Activated CD4-positive, CD25-positive, alpha-beta regulatory T cell treated with anti-CD3 and anti-CD28 coated beads, Interleukin-2, amount 50 U/mL, for 24 hours (primary cell): ENCODE results near the gene TCF12.
"Not testable (repeated sequence)": the region's sequence is repeated elsewhere in the genome, so short reads cannot be mapped to it uniquely, and the experiment has no call there.

ENCODE experiments used
- ATAC-seq, 2 donors: fragments of 150-1000 bp; cut with Tn5 transposase; one replicate each; pipeline ENCODE4 v1.10.0; 2021; ENCODE audit warnings: mild to moderate bottlenecking in 1 of 2, moderate library complexity in 1 of 2

The TCF12 gene

DNA sequence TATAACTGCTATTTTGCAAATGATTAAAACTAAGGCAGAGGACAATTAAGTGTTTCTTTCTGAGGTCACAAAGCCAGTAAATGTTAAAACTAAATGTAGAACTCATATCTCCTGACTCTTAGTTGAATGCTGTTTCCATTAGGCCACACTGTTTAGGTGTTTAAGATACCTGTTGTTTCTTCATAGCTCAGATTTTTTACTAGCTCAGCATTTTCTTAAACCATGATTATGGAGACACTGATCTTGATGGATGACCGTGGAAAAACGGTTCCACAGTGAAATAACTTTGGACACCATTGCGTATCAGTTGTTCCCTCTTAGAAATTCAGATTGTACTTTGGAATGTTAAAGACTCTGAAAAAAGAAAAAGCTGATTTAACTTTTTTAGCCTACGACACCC is 177.5 kb downstream of the TCF12 start:
- ATAC-seq, result no peak

DNA sequence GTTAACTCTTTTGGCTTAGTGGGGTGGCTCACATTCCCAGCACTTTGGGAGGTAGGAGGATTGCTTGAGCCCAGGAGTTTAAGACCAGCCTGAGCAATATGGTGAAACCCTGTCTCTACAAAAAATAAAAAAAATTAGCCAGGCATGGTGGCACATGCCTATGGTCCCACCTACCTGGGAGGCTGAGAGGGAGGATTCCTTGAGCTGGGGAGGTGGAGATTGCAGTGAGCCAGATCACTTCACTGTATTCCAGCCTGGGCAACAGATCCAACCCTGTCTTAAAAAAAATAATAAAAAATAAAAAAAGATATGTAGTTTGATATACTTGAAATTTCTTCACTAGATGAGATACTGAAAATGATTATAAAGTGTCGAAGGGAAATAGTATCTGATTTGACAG is 178.8 kb downstream of the TCF12 start:
- no peak for ATAC-seq

DNA sequence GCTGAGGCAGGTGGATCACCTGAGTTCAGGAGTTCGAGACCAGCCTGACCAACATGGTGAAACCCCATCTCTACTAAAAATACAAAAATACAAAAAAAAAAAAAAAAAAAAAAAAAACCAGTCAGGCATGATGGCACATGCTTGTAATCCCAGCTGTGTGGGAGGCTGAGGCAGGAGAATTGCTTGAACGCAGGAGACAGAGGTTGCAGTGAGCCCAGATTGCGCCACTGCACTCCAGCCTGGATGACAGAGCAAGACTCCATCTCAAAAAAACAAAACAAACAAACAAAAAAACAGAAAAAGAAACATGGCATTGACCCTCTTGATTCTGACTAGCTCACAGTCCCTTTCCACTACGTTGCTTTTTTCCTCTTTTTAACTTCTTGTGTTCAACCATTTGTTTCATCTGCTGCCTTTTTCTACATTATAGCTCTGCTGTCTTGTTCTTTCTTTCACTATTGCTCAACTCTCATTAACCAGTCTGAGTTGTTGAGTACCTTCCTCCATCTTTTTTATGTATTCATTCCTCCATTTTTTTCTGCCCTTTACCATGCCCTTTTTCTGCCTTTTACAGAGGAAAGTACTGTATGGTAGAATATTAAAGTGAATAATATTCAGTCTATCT is 179.6 kb downstream of the TCF12 start:
- ATAC-seq, result not testable (repeated sequence)

- ATAC-seq, result no peak
Observed at GRCh38 chr15:57098896-57099295, 180.5 kb downstream of the TCF12 start.

GRCh38 chr15:57100136-57100539 is 181.7 kb downstream of the TCF12 start:
- ATAC-seq, result no peak

DNA sequence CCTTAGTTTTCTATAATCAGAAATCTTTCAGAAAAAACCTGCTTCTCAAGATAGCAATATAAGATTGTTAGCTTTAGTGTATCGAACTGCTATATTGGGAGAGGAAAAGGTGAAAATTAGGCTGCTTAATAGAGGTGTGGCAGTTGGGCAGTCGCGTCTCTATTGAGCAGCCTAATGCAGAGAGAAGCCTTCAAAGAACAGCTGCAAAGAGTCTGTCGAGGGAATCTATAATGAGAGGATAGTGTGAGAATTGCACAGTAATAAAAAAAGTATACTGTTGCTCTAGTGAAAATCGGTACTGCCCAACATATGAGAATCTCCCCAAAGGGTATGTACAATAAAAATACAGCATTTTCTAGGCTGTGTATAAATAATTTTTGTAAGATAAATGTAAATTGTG is 184.4 kb downstream of the TCF12 start:
- no peak for ATAC-seq

DNA sequence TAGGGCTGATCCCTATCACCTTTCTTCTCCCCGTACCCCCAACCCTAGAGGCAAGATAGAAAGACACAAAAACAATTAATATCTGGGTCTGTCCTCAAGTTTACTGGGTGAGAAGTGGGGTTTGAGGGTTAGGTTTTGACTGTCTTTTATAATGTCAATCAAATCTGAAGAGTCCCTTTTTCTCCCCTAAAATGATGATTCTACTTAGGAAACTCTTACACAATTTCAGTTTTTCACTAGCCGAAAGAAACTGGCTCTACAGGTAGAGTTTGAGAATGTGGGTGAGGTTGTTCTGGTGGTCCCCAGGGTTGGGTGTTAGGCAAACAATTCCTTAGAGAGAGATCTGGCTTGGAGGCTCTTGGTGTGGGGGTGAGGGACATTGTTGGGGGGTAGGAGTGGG is 189.9 kb downstream of the TCF12 start:
- ATAC-seq, result no peak

GRCh38 chr15:57109005-57109404 is 190.6 kb downstream of the TCF12 start:
- ATAC-seq, result no peak

GRCh38 chr15:57111002-57111401 is 192.6 kb downstream of the TCF12 start:
- no peak for ATAC-seq

- no peak for ATAC-seq
Observed at GRCh38 chr15:57112178-57112577, 193.7 kb downstream of the TCF12 start.

DNA sequence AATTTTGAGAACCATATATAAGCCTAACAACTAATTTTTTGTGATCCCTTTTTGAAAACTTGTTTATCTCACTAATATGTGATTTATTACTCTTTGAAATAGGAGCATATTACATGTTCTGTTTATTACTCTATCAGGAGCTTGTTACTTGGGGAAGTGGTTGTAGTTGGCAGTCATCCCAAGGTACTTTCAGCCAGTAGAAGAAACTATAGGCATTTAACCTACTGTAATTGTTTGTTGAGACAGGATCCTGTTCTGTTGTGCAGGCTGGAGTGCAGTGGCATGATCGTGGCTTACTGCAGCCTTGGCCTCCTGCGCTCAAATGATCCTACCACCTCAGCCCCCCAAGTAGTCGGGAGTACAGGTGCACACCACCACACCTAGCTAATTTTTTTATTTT is 195.6 kb downstream of the TCF12 start:
- ATAC-seq, result no peak

GRCh38 chr15:57118013-57118799 is 199.8 kb downstream of the TCF12 start:
- no peak for ATAC-seq

GRCh38 chr15:57122080-57122840 is 203.8 kb downstream of the TCF12 start:
- ATAC-seq, result no peak

GRCh38 chr15:57124036-57124435 is 205.6 kb downstream of the TCF12 start:
- ATAC-seq, result no peak

DNA sequence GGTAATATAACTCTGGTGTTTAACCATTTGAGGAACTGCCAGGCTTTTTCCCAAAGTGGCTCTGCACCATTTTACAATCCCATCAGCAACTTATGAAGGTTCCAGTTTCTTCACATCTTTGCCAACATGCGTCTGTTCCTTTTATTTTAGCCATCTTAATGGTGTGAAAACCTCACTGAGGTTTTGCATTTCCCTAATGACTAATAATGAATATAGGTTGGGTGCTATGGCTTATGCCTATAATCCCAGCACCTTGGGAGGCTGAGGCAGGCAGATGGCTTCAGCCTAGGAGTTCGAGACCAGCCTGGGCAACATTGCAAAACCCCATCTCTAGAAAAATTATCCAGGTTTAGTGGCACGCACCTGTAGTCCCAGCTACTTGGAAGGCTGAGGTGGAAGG is 210.6 kb downstream of the TCF12 start:
- ATAC-seq, result no peak

- no peak for ATAC-seq
Observed at GRCh38 chr15:57130956-57131355, 212.5 kb downstream of the TCF12 start.

GRCh38 chr15:57133127-57133968 is 214.9 kb downstream of the TCF12 start:
- ATAC-seq, result peak; percentile 66 to 67

DNA sequence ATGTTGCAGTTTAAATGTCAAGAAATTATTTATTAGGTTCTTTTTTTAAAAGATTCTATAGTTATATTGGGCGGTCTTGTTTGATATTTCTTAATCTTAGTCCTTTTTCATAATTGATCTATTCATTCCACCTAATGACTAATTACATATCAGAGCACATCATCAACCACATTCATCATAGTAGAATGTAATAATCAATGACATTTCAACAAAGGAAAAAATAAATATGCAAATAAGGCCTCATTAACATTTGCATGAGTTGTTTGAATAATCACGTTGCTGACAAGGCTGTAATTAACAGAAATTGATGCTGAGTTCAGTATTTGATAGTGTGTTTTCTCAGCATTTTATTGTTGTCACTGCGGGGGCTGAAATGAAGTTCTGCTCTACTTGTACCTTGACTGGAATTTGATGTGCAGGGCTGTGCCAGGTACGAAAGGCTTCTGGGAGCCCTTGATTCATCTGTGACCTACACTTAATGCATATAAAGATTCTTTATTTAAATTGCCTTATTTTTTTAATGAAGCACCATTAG is 215.7 kb downstream of the TCF12 start:
- ATAC-seq, result peak in 1 of 2 donors; percentile 60

GRCh38 chr15:57134851-57135250 is 216.4 kb downstream of the TCF12 start:
- no peak for ATAC-seq

GRCh38 chr15:57135800-57136199 is 217.4 kb downstream of the TCF12 start:
- ATAC-seq, result no peak

DNA sequence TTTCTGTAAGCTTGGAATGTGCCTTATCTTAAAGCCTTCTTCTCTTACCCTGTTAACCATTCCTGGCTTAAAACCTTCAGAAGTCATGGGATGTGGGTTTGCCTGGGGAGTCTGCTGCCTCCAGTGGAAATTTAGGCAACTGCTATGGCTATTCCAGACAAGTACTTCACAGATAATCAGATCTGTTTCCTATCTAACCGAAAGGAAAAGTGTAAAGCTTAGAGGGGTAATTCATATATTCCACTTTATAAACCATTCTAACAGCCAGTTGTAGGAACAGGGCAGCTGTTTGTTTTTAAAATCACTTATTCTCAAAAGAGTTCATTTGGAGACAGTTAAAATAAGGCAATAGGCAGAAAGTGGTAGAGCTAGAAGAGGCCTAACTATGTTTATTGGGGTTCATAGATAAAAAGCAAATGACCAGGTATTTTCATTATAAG is 219.9 kb downstream of the TCF12 start:
- ATAC-seq, result no peak

DNA sequence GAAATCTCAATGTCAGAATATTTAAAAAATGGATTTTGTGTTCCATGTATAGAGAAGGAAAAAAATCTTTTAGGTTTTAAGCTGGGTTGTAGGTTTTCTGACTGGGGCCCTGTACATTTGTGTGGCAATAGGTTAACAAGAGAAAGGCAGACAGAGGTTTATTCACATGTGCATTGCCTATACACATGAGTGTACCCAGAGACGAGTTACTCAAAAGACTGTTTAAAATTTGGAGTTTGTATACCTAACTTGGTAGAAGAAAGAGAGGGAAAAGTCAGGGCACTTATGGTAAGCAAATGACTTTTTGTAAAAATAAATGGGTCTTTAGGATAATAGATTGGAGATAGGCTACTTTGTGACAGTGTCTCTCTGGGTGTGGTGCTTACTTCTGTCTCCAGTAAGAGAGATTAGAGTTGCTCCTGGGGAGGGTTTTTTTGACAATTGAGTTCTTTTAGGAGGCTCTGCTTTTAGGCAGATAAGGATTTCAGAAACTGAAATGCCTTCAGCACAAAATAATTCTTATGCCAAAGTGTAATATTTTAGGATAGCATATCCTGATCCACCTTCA is 225.2 kb downstream of the TCF12 start:
- ATAC-seq, result no peak
